HG03025 (cell line): Measurements from ENCODE around the gene TMPRSS9.

Source experiments
- ATAC-seq: cut with Tn5 transposase; IDR thresholded peaks from one replicate; pipeline ENCODE4 v1.9.1; 2021; ENCODE audit warnings: mild to moderate bottlenecking, moderate library complexity; ENCODE audit not compliant: unreplicated experiment, low FRiP score

Gene TMPRSS9

GRCh38 chr19:2429917-2430535 is 70.0 kb downstream of the TMPRSS9 start:
- no peak for ATAC-seq

- no peak for ATAC-seq
Observed at GRCh38 chr19:2431318-2432055, 71.4 kb downstream of the TMPRSS9 start.

- no peak for ATAC-seq
Observed at GRCh38 chr19:2432131-2432848, 72.2 kb downstream of the TMPRSS9 start.

GRCh38 chr19:2433854-2434253 is 73.8 kb downstream of the TMPRSS9 start:
- ATAC-seq, result no peak

- no peak for ATAC-seq
Observed at GRCh38 chr19:2434267-2434666, 74.2 kb downstream of the TMPRSS9 start.

- no peak for ATAC-seq
Observed at GRCh38 chr19:2434721-2435265, 74.7 kb downstream of the TMPRSS9 start.

GRCh38 chr19:2436384-2436783 is 76.3 kb downstream of the TMPRSS9 start:
- ATAC-seq, result no peak

- no peak for ATAC-seq
Observed at GRCh38 chr19:2436926-2437325, 76.9 kb downstream of the TMPRSS9 start.

GRCh38 chr19:2438178-2438577 is 78.1 kb downstream of the TMPRSS9 start:
- no peak for ATAC-seq

GRCh38 chr19:2440515-2440914 is 80.5 kb downstream of the TMPRSS9 start:
- ATAC-seq, result no peak

GRCh38 chr19:2441096-2441752 is 81.2 kb downstream of the TMPRSS9 start:
- ATAC-seq, result no peak

GRCh38 chr19:2443116-2443784 is 83.2 kb downstream of the TMPRSS9 start:
- no peak for ATAC-seq

GRCh38 chr19:2443785-2444182 is 83.7 kb downstream of the TMPRSS9 start:
- ATAC-seq, result no peak

- no peak for ATAC-seq
Observed at GRCh38 chr19:2444251-2445002, 84.4 kb downstream of the TMPRSS9 start.

- no peak for ATAC-seq
Observed at GRCh38 chr19:2446381-2446780, 86.3 kb downstream of the TMPRSS9 start.

- ATAC-seq, result no peak
Observed at GRCh38 chr19:2449019-2449418, 89.0 kb downstream of the TMPRSS9 start.

- no peak for ATAC-seq
Observed at GRCh38 chr19:2451138-2451537, 91.1 kb downstream of the TMPRSS9 start.

GRCh38 chr19:2451741-2452140 is 91.7 kb downstream of the TMPRSS9 start:
- no peak for ATAC-seq

GRCh38 chr19:2453431-2454025 is 93.5 kb downstream of the TMPRSS9 start:
- ATAC-seq, result no peak
